ENCODE measurements around the gene PRR18. TPM values are rescaled to one million over a fixed set of nuclear protein-coding genes. Genes with fewer than 3 reads are reported as not detected.

PRR18 gene
- total RNA-seq, 1 donor from 2014 or later: 0.13 TPM

DNA sequence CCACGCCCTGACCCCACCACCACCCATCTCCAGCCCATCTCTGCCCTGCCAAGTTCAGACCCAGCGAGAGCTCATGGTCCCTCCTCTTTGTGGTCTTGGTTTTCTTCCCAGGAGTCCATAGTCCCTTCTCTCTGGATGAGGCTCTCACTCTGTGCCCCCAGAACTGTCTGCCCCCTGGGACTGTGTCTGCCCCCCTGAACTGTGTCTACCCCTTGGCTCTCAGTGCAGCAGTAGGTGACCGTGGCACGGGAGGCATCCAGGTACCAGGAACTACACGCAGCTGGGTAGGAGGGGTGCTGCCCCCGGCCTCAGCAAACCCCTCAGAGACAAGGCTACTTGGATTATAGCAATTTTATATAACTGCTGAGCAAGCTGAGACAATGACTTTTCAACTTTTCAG, 23.6 kb downstream of the PRR18 start:
- no peak for DNase-seq (ENCODE audit: low read depth)
- no peaks in the 10 kb centered on the region for H3K27me3 ChIP-seq (ENCODE audit: control insufficient read depth, insufficient read depth, low read length)
- TF ChIP-seq, protein P1, sequence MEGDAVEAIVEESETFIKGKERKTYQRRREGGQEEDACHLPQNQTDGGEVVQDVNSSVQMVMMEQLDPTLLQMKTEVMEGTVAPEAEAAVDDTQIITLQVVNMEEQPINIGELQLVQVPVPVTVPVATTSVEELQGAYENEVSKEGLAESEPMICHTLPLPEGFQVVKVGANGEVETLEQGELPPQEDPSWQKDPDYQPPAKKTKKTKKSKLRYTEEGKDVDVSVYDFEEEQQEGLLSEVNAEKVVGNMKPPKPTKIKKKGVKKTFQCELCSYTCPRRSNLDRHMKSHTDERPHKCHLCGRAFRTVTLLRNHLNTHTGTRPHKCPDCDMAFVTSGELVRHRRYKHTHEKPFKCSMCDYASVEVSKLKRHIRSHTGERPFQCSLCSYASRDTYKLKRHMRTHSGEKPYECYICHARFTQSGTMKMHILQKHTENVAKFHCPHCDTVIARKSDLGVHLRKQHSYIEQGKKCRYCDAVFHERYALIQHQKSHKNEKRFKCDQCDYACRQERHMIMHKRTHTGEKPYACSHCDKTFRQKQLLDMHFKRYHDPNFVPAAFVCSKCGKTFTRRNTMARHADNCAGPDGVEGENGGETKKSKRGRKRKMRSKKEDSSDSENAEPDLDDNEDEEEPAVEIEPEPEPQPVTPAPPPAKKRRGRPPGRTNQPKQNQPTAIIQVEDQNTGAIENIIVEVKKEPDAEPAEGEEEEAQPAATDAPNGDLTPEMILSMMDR (IDR thresholded peaks at IDR 0.05; ENCODE audit: insufficient read depth, low read length, poor library complexity, severe bottlenecking): no peak
- no peak overlapping the region for H3K4me3 ChIP-seq (ENCODE audit: low read depth, low read length)
- H3K36me3 ChIP-seq (ENCODE audit: control insufficient read depth, insufficient read depth, low read length): no peaks in the 10 kb centered on the region

DNA sequence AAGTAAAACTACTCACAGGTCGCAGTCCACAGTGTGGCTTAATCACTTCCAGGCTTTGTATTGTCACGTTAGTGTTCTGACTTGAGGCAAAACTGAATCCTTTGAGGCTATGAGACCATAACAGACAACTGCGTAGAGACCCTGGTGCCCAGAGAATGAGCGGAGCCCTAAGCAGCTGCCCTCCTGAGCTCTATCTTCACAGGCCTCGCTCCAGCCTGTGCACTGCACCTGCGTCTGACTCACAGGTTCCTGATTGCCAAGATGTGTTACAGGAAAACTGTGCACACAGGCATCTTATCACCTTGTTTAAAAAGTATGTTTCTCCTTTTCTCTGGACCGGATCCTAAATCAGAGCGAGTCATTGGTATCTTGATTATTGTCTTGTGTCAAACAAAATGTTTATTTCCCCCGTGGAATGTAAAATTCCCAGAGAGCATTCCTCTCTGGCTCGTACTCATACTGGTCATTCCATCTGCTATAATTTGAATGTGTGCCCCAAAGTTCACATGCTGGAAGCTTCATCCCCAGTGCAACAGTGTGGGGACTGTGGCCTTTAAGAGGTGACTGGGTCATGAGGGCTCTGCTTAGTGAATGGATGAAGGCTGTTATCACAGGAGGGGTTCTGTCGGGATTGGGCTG, 25.7 kb downstream of the PRR18 start:
- DNase-seq (ENCODE audit: low read depth): peak; percentile 49
- no peak overlapping the region for H3K4me3 ChIP-seq (ENCODE audit: low read depth, low read length)
- H3K27me3 ChIP-seq (ENCODE audit: control insufficient read depth, insufficient read depth, low read length): no peaks in the 10 kb centered on the region
- no peaks in the 10 kb centered on the region for H3K36me3 ChIP-seq (ENCODE audit: control insufficient read depth, insufficient read depth, low read length)
- TF ChIP-seq, protein P1 (IDR thresholded peaks at IDR 0.05; ENCODE audit: insufficient read depth, low read length, poor library complexity, severe bottlenecking): no peak

DNA sequence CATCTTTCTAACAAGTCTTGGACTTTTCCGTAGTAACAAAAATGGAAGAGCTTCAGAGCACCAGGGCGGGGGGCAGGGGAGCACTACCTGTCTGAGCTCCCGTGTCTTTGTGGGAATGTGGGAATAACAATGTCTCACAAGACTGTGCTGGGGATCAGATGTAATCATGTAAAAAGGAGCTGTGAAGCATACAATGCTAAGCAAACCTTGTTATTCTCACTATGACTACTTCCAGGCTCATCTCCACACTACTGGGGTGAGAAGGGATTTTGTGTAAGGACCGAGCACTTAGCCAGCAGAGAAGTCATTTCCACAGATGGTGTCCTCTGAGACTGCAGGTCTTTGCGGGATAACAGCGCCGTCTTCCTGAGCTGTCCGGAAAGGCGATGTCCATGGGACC, 27.1 kb downstream of the PRR18 start:
- TF ChIP-seq, protein P1 (IDR thresholded peaks at IDR 0.05; ENCODE audit: insufficient read depth, low read length, poor library complexity, severe bottlenecking): no peak
- Histone ChIP-seq H3K36me3 (ENCODE audit: control insufficient read depth, insufficient read depth, low read length) (no peaks in the 10 kb centered on the region), H3K27me3 (ENCODE audit: control insufficient read depth, insufficient read depth, low read length) (no peaks in the 10 kb centered on the region), H3K4me3 (ENCODE audit: low read depth, low read length) (no peak overlapping the region)
- no peak for DNase-seq (ENCODE audit: low read depth)

DNA sequence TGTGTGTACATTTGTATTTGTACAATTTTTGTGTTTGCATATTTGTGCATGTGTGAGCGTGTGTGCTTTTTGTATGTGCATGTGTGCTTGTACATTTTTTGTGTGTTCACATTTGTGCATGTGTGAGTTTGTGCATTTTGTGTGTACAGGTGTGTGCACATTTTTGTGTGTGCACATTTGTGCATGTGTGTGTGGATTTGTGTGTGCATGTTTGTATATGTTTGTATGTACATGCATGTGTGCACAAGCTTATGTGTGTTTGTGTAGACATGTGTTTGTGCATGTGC, 28.9 kb downstream of the PRR18 start:
- no peak for DNase-seq (ENCODE audit: low read depth)
- no peaks in the 10 kb centered on the region for H3K36me3 ChIP-seq (ENCODE audit: control insufficient read depth, insufficient read depth, low read length)
- no peak overlapping the region for H3K4me3 ChIP-seq (ENCODE audit: low read depth, low read length)
- TF ChIP-seq, protein P1 (IDR thresholded peaks at IDR 0.05; ENCODE audit: insufficient read depth, low read length, poor library complexity, severe bottlenecking): no peak
- H3K27me3 ChIP-seq (ENCODE audit: control insufficient read depth, insufficient read depth, low read length): no peaks in the 10 kb centered on the region

DNA sequence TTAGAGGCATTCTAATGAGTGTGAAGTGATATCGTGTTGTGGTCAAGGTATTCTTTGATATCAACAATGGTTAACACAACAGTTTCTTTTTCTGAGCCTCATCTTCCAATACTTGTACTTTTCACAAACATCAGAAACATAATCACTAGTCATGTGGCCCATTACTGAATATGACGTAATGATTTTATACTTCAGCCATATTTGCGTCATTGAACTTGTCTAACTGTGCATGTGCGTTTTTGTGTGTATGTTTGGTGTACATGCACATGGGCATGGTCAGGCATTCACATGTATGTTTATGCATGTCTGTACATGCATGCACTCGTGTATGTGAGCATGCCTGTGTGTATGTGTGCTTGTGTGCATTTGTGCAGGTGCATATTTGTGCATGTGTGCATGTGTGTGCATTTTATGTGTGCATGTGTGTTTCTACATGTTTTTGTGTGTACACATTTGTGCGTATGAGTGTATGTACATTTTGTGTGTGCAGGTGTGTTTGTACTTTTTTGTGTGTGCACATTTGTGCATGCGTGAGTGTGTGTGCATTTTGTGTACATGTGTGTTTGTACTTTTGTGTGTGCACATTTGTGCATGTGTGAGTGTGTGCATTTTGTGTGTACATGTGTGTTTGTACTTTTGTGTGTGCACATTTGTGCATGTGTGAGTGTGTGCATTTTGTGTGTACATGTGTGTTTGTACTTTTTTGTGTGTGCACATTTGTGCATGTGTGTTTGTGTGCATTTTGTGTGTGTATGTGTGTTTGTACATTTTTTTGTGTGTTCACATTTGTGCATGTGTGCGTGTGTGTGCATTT, 29.4 kb downstream of the PRR18 start:
- TF ChIP-seq, protein P1 (IDR thresholded peaks at IDR 0.05; ENCODE audit: insufficient read depth, low read length, poor library complexity, severe bottlenecking): no peak

More for the DNA sequence above, 29.4 kb downstream of the PRR18 start:
- DNase-seq (ENCODE audit: low read depth): no peak
- no peaks in the 10 kb centered on the region for H3K36me3 ChIP-seq (ENCODE audit: control insufficient read depth, insufficient read depth, low read length)
- H3K4me3 ChIP-seq (ENCODE audit: low read depth, low read length): no peak overlapping the region
- no peaks in the 10 kb centered on the region for H3K27me3 ChIP-seq (ENCODE audit: control insufficient read depth, insufficient read depth, low read length)
